ENCODE data around the gene CARM1. TPM values are rescaled to one million over a fixed set of nuclear protein-coding genes. Genes with fewer than 3 reads are reported as not detected.

Gene CARM1
- total and polyA plus RNA-seq, 7 donors: 59.1 to 110 (median 94.7) TPM

GRCh38 chr19:10892256-10892655 lies 20.9 kb downstream of the CARM1 start:
- WGBS, 3 donors: 24 to 41% (median 29%) methylated on average over 13 of the region's 13 CpGs
- Histone ChIP-seq H3K4me3 (peak overlapping the region; percentile 41), H3K36me3 (ENCODE audit: insufficient read depth in 1 of 2, low read depth in 1 of 2) (no peaks in the 10 kb centered on the region), H3K9me3 (no peaks in the 10 kb centered on the region), H3K4me1 (peaks cover 84% of the 10 kb centered on the region), H3K27ac (peak overlapping the region; percentile 91), H3K27me3 (ENCODE audit: insufficient read depth in 3 of 3, low read length in 2 of 3) (no peaks in the 10 kb centered on the region)
- intact Hi-C loops (cut with DNase I): no loop called here
- DNase-seq (peak; percentile 76 to 92), ATAC-seq (peak; percentile 83 to 87 (median 86))
- TF ChIP-seq, protein P1, sequence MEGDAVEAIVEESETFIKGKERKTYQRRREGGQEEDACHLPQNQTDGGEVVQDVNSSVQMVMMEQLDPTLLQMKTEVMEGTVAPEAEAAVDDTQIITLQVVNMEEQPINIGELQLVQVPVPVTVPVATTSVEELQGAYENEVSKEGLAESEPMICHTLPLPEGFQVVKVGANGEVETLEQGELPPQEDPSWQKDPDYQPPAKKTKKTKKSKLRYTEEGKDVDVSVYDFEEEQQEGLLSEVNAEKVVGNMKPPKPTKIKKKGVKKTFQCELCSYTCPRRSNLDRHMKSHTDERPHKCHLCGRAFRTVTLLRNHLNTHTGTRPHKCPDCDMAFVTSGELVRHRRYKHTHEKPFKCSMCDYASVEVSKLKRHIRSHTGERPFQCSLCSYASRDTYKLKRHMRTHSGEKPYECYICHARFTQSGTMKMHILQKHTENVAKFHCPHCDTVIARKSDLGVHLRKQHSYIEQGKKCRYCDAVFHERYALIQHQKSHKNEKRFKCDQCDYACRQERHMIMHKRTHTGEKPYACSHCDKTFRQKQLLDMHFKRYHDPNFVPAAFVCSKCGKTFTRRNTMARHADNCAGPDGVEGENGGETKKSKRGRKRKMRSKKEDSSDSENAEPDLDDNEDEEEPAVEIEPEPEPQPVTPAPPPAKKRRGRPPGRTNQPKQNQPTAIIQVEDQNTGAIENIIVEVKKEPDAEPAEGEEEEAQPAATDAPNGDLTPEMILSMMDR (IDR thresholded peaks at IDR 0.05): no peak

DNA sequence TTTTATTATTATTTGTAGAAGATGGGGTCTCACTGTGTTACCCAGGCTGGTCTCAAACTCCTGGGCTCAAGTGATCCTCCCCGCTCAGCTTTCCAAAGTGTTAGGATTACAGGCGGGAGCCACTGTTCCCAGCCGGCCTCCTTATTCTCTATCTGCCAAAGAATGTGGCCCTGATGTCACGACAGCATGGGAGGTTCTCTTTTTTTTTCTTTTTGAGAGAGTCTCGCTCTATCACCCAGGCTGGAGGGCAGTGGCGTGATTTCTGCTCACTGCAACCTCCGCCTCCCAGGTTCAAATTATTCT lies 23.5 kb downstream of the CARM1 start:
- 56 to 74% (median 59%) methylated on average over 7 of the region's 7 CpGs for WGBS, 3 donors
- Histone ChIP-seq H3K27me3 (ENCODE audit: insufficient read depth in 3 of 3, low read length in 2 of 3) (no peaks in the 10 kb centered on the region), H3K4me3 (peak overlapping the region; percentile 53), H3K36me3 (ENCODE audit: insufficient read depth in 1 of 2, low read depth in 1 of 2) (no peaks in the 10 kb centered on the region), H3K4me1 (peaks cover 87% of the 10 kb centered on the region), H3K27ac (peak overlapping the region; percentile 91), H3K9me3 (no peaks in the 10 kb centered on the region)
- intact Hi-C loops (cut with DNase I): loop anchor here in 1 of 2 donors (2.0 kb wide), 1 partner anchor 16 kb away; no protein-coding TSS in a partner anchor
- ATAC-seq: no peak
- DNase-seq: no peak
- TF ChIP-seq, protein P1 (IDR thresholded peaks at IDR 0.05): no peak

- Histone ChIP-seq H3K27ac (peak overlapping the region; percentile 91), H3K27me3 (ENCODE audit: insufficient read depth in 3 of 3, low read length in 2 of 3) (no peaks in the 10 kb centered on the region), H3K9me3 (no peaks in the 10 kb centered on the region), H3K4me3 (peak overlapping the region; percentile 53), H3K4me1 (peaks cover 92% of the 10 kb centered on the region), H3K36me3 (ENCODE audit: insufficient read depth in 1 of 2, low read depth in 1 of 2) (no peaks in the 10 kb centered on the region)
- no peak for ATAC-seq
- intact Hi-C loops (cut with DNase I): loop anchor here in 1 of 2 donors (2.0 kb wide), 1 partner anchor 17 kb away; no protein-coding TSS in a partner anchor
- 52 to 84% (median 59%) methylated on average over 6 of the region's 6 CpGs for WGBS, 3 donors
- DNase-seq: no peak
- TF ChIP-seq, protein P1 (IDR thresholded peaks at IDR 0.05): no peak
Measured at GRCh38 chr19:10895363-10895762, 24.0 kb downstream of the CARM1 start.

- H3K9me3 ChIP-seq: no peaks in the 10 kb centered on the region
- WGBS, 3 donors: 48 to 56% (median 54%) methylated on average over 12 of the region's 12 CpGs
- ATAC-seq: peak in 1 of 4 donors; percentile 11
- TF ChIP-seq, protein P1 (IDR thresholded peaks at IDR 0.05): peak; percentile 25
- H3K27me3 ChIP-seq (ENCODE audit: insufficient read depth in 3 of 3, low read length in 2 of 3): no peaks in the 10 kb centered on the region
- DNase-seq: no peak
- peak overlapping the region; percentile 91 for H3K27ac ChIP-seq
- intact Hi-C loops (cut with DNase I): loop anchor here in 1 of 2 donors (2.0 kb wide), 1 partner anchor 17 kb away; no protein-coding TSS in a partner anchor
- H3K4me1 ChIP-seq: peaks cover 94% of the 10 kb centered on the region
- no peaks in the 10 kb centered on the region for H3K36me3 ChIP-seq (ENCODE audit: insufficient read depth in 1 of 2, low read depth in 1 of 2)
- H3K4me3 ChIP-seq: peak overlapping the region; percentile 53
Measured at GRCh38 chr19:10895920-10896319, 24.6 kb downstream of the CARM1 start.
